BJ (cell line): ENCODE measurements around the gene WFDC5. TPM values are rescaled to one million over a fixed set of nuclear protein-coding genes. Genes with fewer than 3 reads are reported as not detected.
"Not testable (repeated sequence)": the region's sequence is repeated elsewhere in the genome, so short reads cannot be mapped to it uniquely, and the experiment has no call there.

ENCODE experiments used
- CTCF ChIA-PET: fragments of 350-600 bp; formaldehyde crosslinking; extraction: SDS; loops from one replicate; lab custom pipeline; 2021; ENCODE audit warnings: antibody characterized with exemption, inconsistent platforms; lab: Yijun Ruan, JAX
- POLR2A ChIA-PET: fragments of 300-600 bp; sonication (Branson Sonifier 250); formaldehyde crosslinking; extraction: SDS; loops from one replicate; lab custom pipeline; 2021; ENCODE audit warnings: antibody characterized with exemption; lab: Charles Lee
- DNase-seq: peaks from one replicate; pipeline ENCODE4 v3.0.0-alpha.2; 2011; ENCODE audit warnings: low read depth
- H3K27me3 ChIP-seq: 2 replicates; pipeline ENCODE4 v1.6.0; 2011; ENCODE audit warnings: low read length; ENCODE audit not compliant: control insufficient read depth, insufficient read depth
- H3K36me3 ChIP-seq: 2 replicates; pipeline ENCODE4 v1.5.1; 2011; ENCODE audit warnings: low read length; ENCODE audit not compliant: control insufficient read depth, insufficient read depth
- H3K4me3 ChIP-seq: 2 replicates; pipeline ENCODE4 v1.5.1; 2011; ENCODE audit warnings: low read depth, mild to moderate bottlenecking, control low read depth, low read length
- CTCF ChIP-seq: IDR thresholded peaks from 2 replicates; pipeline ENCODE4 v1.5.1; 2011; ENCODE audit warnings: low read depth, mild to moderate bottlenecking, control low read depth, inconsistent platforms, low read length, moderate library complexity; ENCODE audit not compliant: insufficient read depth
- polyA plus RNA-seq: library from polyadenylated mRNA; depleted of rRNA; stranded (reverse); fragments of >200 nt; gene quantifications from 2 replicates; pipeline ENCODE4 v1.2.3, GENCODE V29; 2011

WFDC5 gene
- polyA plus RNA-seq, 1 experiment: not detected

GRCh38 chr20:45069261-45069660 lies 45.7 kb downstream of the WFDC5 start:
- DNase-seq: no peak
- POLR2A ChIA-PET: no interaction called here
- no peaks in the 10 kb centered on the region for H3K36me3 ChIP-seq
- no peak overlapping the region for H3K4me3 ChIP-seq
- CTCF ChIA-PET: no interaction called here
- TF ChIP-seq CTCF: no peak
- no peaks in the 10 kb centered on the region for H3K27me3 ChIP-seq

GRCh38 chr20:45067558-45067957 lies 47.4 kb downstream of the WFDC5 start:
- no peak overlapping the region for H3K4me3 ChIP-seq
- no peak for DNase-seq
- no peaks in the 10 kb centered on the region for H3K27me3 ChIP-seq
- H3K36me3 ChIP-seq: no peaks in the 10 kb centered on the region
- ChIA-PET CTCF (interaction anchor here (0.9 to 1.5 kb wide), 3 partner anchors 9 to 24 kb away, joined by 4 to 5 read pairs (median 4); no protein-coding TSS in a partner anchor), POLR2A (no interaction called here)
- TF ChIP-seq CTCF: no peak

DNA sequence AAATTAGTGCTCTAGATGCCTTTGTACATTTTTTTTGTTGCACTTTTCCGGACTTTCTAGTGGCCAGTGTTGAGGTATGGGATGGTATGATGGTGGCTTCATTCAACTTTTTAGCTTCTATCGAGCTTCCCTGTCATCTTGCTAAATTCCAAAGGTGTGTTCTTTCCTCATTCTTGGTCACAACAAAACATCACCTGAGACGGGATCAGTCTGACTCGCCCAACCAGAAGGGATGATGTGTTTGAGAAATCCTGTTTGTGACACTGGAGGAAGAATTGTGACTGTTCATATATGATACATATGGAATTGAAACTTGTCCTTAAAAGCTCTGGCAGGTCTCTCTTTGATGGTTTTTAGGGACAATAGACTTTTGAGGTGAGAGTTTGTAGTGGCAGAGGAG lies 47.9 kb downstream of the WFDC5 start:
- ChIA-PET CTCF (interaction anchor here (0.6 to 1.5 kb wide), 3 partner anchors 10 to 173 kb away, joined by 3 to 5 read pairs (median 4); no protein-coding TSS in a partner anchor), POLR2A (no interaction called here)
- Histone ChIP-seq H3K36me3 (no peaks in the 10 kb centered on the region), H3K27me3 (no peaks in the 10 kb centered on the region), H3K4me3 (no peak overlapping the region)
- no peak for TF ChIP-seq CTCF
- no peak for DNase-seq

DNA sequence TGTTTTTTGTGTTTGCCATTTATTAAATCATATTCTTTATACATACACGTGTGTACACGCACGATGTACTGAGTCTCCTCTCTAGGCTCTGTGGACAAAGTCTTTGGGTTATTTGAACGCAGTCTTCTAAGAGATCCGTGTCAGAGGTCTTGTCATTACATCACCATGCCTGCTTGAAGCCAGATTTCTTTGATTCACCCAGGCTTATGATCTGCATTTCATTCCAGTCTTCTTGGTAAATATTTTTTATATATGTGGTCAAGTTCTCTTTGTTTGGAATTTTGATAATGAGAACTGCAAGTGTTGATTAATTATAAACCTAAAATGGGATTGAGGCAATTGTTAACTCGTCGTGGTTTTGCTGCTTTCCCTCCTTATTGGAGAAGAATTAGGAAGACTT lies 48.6 kb downstream of the WFDC5 start:
- no peaks in the 10 kb centered on the region for H3K36me3 ChIP-seq
- ChIA-PET POLR2A (no interaction called here), CTCF (interaction anchor here (0.6 to 1.2 kb wide), 2 partner anchors 11 to 172 kb away, joined by 3 read pairs; no protein-coding TSS in a partner anchor)
- H3K27me3 ChIP-seq: no peaks in the 10 kb centered on the region
- no peak overlapping the region for H3K4me3 ChIP-seq
- DNase-seq: no peak
- no peak for TF ChIP-seq CTCF

DNA sequence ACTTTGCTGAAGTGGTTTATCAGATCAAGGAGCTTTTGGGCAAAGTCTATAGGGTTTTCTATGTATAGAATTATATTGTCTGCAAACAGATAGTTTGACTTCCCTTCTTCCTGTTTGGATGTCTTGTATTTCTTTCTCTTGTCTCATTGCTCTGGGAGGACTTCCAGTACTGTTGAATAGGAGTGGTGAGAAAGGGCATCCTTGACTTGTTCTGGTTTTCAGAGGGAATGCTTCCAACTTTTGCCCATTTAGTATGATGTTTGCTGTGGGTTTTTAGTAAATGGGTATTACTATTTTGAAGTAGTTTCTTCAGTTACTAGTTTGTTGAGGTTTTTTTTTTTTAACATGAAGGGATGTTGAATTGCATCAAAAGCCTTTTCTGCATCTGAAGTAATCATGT lies 50.2 kb downstream of the WFDC5 start:
- ChIA-PET POLR2A (no interaction called here), CTCF (no interaction called here)
- DNase-seq: no peak
- Histone ChIP-seq H3K36me3 (no peaks in the 10 kb centered on the region), H3K4me3 (no peak overlapping the region), H3K27me3 (no peaks in the 10 kb centered on the region)
- TF ChIP-seq CTCF: no peak

- H3K36me3 ChIP-seq, DNase-seq, POLR2A ChIA-PET, H3K4me3 ChIP-seq, CTCF ChIA-PET, H3K27me3 ChIP-seq: not testable (repeated sequence)
These were observed 51.9 kb downstream of the WFDC5 start for GRCh38 chr20:45063107-45063506.
